C4-2B (cell line): ENCODE data around the gene SH3BGR.

Source experiments
- ZFX ChIP-seq: fragments of 450-650 bp; IDR thresholded peaks from 2 replicates; pipeline ENCODE4 v1.6.1; 2017
- TF ChIP-seq, protein P1 (sequence below): fragments of 450-650 bp; conservative IDR thresholded peaks from 2 replicates; pipeline ENCODE4 v1.5.1; 2017; ENCODE audit warnings: mild to moderate bottlenecking

DNA sequence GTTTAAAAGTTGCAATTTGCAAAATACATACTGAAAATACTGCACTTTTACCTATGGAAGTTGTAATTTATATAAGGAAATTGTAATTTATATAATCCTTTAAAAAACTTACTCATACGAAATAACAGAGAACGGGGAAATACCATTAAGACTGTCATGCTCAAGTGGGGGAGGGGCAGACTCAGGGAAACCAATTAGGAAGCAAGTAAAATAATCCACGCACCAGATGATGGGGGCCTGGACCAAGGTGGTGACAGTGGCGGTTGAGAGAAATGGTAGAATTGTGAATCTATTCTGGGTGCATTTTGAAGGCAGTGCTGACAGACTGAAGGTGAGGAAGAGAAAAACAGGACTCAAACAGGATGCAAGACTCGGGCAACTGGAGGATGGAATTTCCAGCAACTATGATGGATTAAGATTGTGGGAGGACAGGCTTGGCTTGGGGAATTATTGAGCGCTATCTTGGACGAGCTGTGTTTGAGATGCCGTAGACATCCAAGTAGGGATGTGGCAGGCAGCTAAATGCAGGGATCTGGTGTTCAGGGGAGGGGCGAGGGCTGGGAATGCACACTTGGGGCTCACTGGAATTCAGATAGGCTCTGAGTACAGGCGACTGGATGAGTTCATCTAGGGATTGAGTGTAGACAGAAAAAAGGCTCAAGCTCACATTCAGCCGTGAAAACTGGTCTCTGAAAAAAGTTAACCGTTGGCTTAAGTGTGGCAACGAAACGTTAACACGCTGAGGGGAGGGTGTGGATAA, 7.2 kb upstream of the SH3BGR start:
- TF ChIP-seq, protein P1, sequence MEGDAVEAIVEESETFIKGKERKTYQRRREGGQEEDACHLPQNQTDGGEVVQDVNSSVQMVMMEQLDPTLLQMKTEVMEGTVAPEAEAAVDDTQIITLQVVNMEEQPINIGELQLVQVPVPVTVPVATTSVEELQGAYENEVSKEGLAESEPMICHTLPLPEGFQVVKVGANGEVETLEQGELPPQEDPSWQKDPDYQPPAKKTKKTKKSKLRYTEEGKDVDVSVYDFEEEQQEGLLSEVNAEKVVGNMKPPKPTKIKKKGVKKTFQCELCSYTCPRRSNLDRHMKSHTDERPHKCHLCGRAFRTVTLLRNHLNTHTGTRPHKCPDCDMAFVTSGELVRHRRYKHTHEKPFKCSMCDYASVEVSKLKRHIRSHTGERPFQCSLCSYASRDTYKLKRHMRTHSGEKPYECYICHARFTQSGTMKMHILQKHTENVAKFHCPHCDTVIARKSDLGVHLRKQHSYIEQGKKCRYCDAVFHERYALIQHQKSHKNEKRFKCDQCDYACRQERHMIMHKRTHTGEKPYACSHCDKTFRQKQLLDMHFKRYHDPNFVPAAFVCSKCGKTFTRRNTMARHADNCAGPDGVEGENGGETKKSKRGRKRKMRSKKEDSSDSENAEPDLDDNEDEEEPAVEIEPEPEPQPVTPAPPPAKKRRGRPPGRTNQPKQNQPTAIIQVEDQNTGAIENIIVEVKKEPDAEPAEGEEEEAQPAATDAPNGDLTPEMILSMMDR, result no peak
- TF ChIP-seq ZFX, result no peak
